Ecto neural progenitor cell (in vitro differentiated cells): Measurements from ENCODE around the gene NAB2.
"Not testable (repeated sequence)": the region's sequence is repeated elsewhere in the genome, so short reads cannot be mapped to it uniquely, and the experiment has no call there.

ENCODE experiments used
- DNase-seq: peaks from one replicate; pipeline ENCODE4 v3.0.0-alpha.2; 2018; ENCODE audit warnings: low spot score

NAB2 gene, protein sequence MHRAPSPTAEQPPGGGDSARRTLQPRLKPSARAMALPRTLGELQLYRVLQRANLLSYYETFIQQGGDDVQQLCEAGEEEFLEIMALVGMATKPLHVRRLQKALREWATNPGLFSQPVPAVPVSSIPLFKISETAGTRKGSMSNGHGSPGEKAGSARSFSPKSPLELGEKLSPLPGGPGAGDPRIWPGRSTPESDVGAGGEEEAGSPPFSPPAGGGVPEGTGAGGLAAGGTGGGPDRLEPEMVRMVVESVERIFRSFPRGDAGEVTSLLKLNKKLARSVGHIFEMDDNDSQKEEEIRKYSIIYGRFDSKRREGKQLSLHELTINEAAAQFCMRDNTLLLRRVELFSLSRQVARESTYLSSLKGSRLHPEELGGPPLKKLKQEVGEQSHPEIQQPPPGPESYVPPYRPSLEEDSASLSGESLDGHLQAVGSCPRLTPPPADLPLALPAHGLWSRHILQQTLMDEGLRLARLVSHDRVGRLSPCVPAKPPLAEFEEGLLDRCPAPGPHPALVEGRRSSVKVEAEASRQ

GRCh38 chr12:57088354-57089270 lies at the start of gene NAB2:
Gene NAB2, plus strand, starts transcription at chr12:57089114. Its CDS starts 158 bp downstream, at chr12:57089272.
- peak; percentile 99 for DNase-seq

DNA sequence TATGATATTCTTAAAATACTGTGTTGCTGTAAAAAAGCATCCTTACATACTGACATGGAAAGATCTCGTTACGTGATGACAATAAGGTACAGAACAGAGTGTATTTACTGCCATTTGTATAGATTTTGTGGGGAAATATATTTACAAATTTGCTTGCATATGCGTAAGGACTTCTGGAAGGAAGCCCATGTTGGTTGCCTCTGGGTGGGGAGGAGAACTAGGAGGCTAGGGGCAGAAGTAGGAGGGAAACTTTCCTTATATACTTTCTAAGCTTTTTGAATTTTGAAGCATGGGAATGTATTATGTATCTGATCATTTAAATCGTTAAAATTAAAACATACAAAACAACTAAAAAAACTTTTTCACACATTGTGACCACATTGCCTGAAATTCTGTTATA lies 48.7 kb upstream of the NAB2 start:
- no peak for DNase-seq

GRCh38 chr12:57040750-57041149 lies 48.2 kb upstream of the NAB2 start:
- no peak for DNase-seq

- DNase-seq = no peak
These were observed 46.2 kb upstream of the NAB2 start for GRCh38 chr12:57042695-57043094.

GRCh38 chr12:57044468-57044867 lies 44.4 kb upstream of the NAB2 start:
- DNase-seq = no peak

- no peak for DNase-seq
These were observed 44.0 kb upstream of the NAB2 start for GRCh38 chr12:57044889-57045288.

GRCh38 chr12:57046086-57046791 lies 42.7 kb upstream of the NAB2 start:
- DNase-seq = no peak

DNA sequence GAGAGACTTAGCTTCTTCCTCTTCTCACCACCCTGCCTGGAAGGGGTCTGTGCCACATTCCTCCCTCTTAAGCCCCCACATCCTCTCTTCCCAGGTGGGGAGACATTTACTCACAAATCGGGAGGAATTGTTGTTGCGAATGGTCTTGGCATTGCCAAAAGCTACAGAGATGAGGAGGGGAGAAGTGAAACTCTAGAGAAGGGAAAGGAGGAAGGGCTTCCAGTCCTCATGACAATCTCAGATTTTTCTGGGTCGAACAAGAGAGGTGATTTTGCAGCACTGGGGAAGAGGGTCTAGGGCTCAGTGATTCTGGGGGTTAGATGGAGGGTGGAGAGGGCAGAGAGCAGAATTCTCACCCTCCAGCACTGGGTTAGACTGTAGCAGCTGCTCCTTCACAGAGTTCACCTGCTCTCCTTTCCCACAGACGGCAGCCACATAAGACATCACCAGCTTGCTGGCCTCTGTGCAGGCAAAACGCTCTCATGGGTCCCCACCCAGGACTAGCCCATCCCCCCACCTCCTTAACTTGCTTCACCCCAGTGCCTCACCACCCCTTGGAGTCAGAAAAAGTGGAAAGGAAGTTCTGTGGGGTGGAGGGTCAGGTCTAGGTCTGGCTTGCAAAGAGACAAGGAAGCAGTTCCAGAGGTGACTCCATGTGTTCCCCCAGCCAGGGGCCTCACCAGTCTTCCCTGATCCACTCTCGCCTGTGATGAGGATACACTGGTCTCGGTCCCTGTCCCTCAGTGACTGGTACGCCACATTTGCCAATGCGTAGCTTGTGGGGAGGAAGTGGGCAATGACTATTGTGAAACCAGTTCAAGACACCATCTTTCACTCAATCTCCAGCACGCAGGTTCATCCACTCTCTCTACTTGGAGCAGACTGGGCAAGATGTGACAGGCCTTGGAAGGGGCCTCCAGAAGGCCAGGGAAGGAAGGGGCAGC lies 41.7 kb upstream of the NAB2 start:
- no peak for DNase-seq

DNA sequence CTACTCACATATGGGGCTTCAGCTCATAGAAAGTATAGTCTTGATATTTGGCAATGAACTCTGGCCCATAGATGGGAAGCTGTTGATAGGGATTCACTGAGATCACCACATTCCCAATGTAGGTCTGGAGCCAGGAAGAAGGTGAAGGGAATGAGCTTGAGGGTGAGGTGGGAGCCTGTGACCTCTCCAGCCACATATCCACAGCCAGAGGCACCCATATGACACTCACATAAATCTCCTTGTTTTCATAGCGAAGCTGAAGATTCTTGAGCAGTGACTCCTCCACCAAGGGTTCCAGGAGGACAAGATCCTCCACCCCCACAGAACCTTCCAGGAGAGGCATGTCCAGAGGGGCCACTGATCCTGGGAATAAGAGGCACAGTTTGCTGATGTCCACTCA lies 40.9 kb upstream of the NAB2 start:
- no peak for DNase-seq

DNA sequence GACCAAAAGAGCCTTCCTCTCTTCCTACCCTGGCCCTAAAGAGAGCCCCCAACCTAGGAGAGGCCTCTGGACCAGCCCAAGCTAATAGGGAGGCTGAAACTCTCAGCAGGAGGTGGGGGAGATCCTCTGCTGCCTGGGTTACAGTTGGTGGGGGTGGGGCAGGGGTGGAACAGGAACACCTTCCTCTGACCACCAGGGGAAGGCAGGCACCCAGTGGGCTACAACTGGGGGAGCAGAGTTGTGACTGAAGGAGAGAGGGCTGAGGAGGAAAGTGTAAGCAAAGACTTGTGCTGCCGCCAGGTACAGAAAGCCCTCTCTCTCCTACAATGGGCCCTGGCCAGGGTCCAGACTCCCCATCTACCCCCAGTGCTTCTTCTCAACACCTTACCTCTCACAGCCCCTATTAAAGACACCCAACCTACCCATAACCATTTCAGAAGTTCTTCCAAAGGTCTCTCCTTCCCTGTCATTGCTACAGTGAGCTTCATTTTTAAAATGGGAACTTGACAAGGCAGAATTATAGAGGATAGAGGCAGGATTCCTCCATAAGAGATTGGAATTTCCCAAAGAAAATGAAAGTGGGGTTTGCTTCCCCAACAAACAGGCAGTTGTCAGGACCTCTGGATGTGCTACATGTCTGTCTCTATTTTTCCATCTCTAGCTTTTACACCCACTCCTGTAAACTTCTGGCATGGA lies 40.3 kb upstream of the NAB2 start:
- no peak for DNase-seq

- no peak for DNase-seq
These were observed 39.8 kb upstream of the NAB2 start for GRCh38 chr12:57049119-57049446.

GRCh38 chr12:57049890-57050289 lies 39.0 kb upstream of the NAB2 start, which contains the start of gene MYO1A:
Gene MYO1A, minus strand, starts transcription at chr12:57050129. Its CDS starts 1,806 bp downstream, at chr12:57048323.
- DNase-seq = no peak

DNA sequence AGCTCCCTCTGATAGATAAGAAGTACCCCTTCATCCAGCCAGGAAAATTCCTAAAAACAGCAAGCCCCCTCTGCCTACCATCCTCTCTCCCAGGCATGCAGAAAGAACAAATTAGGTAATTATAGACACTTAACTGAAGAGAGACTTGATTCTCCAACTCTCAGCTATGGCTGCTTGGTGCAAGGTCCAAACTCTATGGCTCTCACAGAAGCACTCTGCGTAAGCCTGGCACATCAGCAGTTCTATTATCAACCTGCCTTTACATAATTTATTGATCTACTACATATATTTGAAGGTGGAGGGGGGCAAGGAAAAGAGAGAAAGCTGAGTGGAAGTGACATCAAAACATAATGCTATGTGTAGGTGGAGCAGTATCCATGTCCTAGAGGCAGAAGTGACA lies 37.9 kb upstream of the NAB2 start:
- no peak for DNase-seq

GRCh38 chr12:57053146-57053545 lies 35.8 kb upstream of the NAB2 start:
- DNase-seq = not testable (repeated sequence)

- not testable (repeated sequence) for DNase-seq
These were observed 35.0 kb upstream of the NAB2 start for GRCh38 chr12:57053901-57054300.

DNA sequence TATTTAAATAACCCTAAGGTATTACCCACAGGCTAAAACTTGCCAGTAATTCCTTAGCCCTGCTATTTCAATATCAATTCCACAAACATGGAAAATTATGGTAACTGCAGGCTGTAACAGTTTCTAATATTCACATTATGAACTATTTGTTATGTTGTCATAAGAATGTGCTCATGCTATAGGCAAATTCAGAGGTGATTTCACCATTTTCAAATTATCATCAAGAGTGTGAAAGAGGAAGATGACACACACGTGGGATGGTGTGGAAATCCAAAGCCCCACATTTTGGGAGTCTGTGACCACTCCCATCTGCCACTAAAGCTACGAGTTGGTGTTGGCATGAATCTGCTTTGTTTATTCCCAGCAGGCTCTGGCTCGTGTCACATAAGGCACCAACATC lies 33.1 kb upstream of the NAB2 start:
- no peak for DNase-seq

DNA sequence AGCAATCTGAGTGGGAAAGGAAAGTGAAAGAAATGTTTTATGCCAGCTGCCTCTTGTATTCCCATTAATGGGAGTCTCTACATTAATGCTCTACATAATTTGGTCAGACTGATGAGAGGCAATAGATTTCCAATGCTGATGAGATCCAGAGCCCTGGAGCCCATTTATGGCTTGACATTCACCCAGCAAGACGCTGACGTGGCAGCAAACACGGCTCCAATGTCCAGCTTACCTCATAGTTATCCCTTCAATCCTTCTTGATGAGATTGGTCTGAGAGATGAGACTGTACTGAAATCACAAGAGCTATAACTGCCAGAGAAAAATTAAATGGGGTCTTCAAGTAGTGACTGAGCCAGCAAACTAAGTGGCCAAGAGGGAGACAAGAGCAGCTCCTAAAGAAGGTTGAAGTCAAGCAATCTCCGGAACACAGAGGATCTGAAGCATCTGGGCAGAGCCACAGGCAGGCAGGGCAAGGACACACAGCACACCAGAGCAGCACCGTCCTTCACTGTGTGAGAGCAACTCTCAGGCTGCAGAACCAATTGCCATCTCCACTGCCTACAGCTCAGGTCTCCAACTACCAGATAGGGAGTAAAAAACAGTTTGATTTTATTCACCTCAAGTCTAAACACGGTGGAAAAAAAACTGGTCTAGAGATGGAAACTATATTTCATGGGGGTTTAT lies 31.7 kb upstream of the NAB2 start:
- no peak for DNase-seq

DNA sequence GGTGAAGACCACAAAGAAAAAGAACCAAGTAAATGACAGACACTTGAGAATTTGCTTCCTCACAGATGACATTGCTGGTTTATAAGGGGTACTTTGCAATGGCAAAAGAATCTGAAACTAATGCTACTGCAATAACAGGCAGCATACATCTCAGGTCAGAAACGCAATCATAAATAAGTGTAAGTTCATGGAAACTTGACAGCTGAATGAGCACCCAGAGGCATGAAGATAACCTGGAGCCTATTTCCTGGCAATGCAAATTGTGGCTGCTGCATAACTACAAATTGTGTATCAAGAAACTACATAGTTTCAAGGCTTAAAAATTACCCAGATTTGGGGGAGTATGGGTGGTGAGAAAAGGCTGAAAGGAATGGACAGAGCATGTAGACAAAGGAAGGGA lies 30.5 kb upstream of the NAB2 start:
- DNase-seq = no peak

DNA sequence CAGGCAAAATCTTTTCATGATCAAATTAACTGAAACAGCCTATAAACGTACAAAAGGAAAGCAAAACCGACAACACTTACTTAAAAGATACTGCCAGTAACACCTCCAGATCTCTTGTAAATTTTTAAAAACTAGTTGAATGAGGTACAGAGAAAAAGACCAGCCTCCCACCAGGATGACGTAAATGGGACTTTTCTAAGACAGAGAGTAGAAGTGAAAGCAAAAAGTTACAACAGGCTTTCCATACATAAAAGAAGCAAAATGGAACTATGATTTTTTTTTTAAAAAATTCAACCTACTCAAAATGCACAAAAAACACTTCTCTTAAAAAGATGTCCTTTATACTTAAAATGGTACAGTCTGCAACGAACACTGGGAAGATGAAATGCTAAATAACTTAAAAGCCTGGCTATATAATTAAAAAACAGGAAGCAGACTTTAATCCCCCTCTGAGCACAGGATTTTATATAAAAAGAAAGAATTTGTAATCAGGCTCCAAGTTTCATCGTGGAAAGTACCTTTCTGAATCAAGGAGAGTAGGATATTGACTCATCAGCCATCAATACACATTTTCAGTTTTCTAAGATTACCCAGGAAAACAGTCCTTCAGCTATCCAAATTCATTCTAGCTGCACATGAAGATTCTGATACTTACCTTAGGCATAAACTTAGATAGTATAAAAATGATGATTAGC lies 24.8 kb upstream of the NAB2 start:
- no peak for DNase-seq
